HPDE6-E6E7 (cell line): ENCODE data around the gene CCDC152.

Experiments used
- DNase-seq: peaks from one replicate; pipeline ENCODE4 v3.0.0; 2011; ENCODE audit warnings: missing footprints; ENCODE audit errors: extremely low spot score

Gene CCDC152

DNA sequence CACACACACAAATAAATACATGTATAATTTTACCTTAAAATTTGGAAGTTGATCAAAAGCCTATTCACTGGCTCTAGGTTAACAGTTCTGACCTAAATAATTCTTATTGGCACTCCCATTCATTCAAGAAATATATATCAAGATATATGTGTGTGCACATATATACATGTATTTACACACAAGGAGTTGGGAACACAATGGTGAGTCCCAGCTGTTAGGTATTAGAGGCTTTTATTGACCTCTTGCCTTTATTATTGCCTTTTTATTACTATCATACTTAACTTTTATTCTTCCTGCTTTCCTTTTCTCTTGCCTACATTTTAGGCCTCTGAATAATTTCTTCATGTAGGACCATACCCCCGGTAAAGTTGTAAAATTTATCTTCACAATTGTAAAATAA is 25.0 kb downstream of the CCDC152 start:
- DNase-seq: no peak

DNA sequence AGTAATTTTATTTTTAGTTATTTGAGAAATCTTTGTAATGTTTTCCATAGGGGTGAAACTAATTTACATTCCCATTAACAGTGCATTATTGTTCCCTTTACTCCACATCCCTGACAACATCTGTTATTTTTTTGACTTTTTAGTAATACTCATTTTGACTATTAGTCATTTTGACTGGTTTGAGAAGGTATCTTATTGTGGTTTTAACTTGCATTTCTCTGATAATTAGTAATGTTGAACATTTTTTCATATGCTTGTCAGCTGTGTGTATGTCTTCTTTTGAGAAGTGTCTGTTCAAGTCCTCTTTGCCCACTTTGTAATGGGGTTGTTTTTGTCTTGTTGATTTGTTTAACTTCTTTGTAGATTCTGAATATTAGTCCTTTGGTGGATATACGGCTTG is 27.5 kb downstream of the CCDC152 start:
- no peak for DNase-seq

DNA sequence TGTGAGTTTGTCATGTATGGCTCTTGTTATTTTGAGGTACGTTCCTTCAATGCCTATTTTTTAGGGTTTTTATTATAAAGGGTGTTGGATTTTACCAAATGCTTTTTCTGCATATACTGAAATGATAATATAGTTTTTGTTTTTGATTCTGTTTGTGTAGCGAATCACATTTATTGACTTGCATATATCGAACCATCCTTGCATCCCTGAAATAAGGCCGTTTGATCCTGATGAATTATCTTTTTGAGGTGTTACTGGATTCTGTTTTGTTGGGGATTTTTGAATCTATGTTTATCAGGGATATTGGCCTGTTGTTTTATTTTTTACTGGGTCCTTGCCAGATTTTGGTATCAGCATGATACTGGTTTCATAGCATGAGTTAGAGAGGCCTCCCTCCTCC is 29.1 kb downstream of the CCDC152 start:
- DNase-seq: no peak

DNA sequence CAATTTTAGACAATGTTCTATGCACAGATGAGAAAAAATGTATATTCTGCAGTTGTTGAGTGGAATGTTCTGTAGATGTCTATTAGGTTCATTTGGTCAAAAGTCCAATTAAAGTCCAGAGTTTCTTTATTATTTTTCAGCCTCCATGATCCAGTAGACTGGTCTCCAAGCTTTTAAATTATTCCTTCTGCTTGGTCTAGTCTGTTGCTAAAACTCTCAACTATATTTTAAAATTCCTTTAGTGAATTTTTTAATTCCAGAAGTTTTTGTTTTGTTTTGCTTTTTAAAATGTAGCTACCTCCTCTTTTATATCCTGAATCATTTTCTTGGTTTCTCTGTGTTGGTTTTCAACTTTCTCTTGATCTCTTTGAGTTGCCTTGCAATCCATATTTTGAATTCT is 30.5 kb downstream of the CCDC152 start:
- no peak for DNase-seq

DNA sequence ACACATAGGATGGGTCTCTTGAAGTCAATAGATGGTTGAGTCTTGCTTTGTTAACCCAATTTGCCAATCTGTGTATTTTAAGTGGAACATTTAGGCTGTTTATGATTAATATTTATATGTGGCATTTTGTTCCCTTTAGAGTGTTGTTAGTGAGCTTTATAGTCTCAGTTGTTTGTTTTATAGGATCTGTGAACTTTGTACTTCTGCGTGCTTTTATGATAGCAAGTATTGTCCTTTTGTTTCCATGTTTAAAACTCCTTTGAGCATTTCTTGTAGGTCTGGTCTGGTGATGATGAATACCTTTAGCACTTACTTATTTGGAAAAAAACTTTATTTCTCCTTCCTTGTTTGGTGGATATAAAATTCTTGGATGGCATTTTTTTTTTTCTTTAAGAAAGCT is 31.2 kb downstream of the CCDC152 start:
- no peak for DNase-seq

GRCh38 chr5:42791151-42791550 is 34.5 kb downstream of the CCDC152 start:
- DNase-seq: no peak

DNA sequence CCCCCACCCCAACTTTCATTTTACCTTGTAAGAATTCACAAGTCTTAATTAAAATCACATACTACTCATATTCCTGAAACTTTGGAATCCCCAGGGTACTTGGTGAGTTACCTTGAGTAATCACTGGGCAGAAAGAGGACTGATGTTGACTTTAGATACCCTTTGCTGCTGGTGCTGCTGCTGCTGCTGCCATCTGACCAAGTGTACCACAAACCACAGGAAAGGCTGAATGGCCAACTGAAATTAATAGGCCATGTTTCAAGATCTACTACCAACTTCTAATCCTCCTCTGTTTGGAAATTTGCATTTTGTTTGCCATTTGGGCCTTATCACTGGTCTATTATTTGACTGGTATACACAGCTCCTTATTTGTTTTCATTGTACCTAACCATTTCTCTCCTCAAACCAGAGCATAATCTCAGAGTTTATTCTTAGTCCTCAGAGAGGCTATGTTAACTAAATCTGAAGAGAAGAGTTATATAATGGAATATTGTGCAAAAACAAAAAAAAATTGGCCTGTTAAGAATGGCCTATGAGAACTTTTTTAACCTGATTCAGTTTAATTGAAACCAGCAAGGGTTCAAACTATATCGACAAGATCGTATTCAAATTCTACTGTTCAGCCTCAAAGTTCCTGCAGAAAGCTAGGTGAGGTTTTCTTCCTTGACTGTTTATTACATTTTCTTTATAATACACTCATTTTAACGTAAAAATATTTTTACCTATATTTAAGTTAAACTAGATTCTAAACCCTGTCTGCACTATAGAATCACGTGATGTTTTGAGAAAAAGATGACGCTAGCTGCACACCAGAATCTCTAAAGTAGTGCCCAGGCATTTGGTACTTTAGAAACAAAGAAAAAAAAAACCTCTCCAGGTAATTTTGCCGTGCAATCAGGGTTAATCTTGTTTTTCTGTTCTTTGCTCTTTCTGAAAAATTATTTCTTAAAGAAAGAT is 41.9 kb downstream of the CCDC152 start:
- DNase-seq: no peak

GRCh38 chr5:42799241-42799608 is 42.6 kb downstream of the CCDC152 start:
- no peak for DNase-seq

DNA sequence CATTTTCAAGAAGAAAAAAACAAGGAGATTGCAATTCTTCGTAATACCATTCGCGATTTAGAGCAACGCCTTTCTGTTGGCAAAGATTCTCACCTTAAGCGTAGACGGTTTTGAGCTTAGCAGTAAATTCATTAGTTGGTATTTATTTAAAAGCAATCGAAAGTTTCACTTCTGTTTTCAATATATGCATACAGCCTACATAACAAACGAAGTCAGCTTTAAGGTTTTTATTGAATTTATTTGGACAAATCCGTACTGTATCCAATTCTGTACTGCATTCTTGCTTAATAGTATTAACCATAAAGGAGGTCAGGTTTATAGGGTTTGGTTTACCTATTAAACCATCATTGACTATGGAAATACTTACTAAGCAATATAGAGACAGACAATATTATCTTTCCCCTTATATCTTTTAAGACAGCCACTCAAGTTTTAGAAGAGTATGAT is 43.1 kb downstream of the CCDC152 start:
- no peak for DNase-seq

- no peak for DNase-seq
These were observed 44.2 kb downstream of the CCDC152 start for GRCh38 chr5:42800748-42801330.

DNA sequence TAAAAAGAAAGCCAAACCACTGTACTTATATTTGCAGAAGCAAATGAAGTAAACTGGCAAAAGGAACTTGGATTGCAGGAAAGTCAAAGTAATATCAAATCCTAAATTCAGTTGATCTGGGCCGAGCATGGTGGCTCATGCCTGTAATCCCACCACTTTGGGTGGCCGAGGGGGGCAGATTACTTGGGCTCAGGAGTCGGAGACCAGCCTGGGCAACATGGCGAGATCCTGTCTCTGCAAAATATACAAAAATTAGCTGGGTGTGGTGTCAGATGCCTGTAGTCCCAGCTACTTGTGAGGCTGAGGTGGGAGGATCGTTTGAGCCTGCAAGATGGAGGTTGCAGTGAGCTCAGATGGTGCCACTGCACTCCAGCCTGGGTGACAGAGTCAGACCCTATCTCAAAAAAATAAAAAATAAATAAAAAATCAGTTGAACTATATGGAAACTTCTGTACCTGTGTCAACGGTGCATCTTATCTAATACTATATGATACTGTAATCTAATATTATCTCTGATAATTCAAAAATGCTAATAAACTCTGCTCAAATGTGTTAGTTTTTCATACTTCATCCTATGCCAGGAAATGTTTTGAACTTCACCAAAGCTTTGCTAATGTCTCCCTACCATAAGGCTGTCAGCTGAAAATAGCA is 45.0 kb downstream of the CCDC152 start:
- DNase-seq: no peak

GRCh38 chr5:42804717-42805339 is 48.2 kb downstream of the CCDC152 start:
- DNase-seq: no peak

DNA sequence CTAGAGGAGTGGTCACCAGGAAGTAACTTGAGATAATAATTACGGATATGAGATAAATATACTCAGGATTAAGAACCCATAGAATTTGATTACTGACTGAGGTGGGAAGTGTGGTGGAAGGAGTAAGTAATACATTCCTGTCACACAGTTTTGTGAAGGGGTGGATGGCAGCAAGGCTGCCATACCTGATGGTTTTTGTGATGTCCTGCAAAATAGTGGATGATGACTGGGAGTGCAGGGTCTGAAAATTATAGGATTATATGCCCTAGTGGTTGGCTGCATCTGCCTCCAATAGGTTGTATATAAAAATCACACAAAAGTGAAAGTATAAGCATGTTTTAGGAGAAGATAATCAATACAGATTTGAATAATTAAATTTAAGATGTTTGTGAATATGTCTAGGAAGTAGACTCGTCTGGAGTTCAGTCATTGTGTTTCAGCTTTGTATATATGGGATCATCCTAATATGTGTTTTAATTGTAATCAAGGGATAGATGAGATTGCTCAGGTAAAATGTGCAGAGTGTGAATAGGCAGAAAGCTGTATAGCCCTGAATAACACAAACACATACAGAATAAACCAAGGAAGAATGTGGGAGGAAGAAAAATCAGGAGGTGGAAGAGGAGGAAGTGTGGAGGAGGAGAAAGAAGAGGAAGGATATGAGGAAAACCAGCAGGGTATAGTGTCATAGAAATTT is 49.5 kb downstream of the CCDC152 start:
- no peak for DNase-seq

- no peak for DNase-seq
These were observed 50.2 kb downstream of the CCDC152 start for GRCh38 chr5:42806701-42807262.

GRCh38 chr5:42807722-42808447 is 51.3 kb downstream of the CCDC152 start:
- no peak for DNase-seq

- DNase-seq: no peak
These were observed 52.4 kb downstream of the CCDC152 start for GRCh38 chr5:42808888-42809611.

- DNase-seq: no peak
These were observed 54.4 kb downstream of the CCDC152 start for GRCh38 chr5:42810834-42811590.

- DNase-seq: no peak
These were observed 55.2 kb downstream of the CCDC152 start, which contains the start of gene SELENOP for GRCh38 chr5:42811591-42812446. Gene SELENOP, minus strand, starts transcription at chr5:42811892. Its CDS starts 3,539 bp downstream, at chr5:42808353.
